Mesenteric fat pad (tissue), 1 donor: ENCODE data around the gene VENTX. TPM values are rescaled to one million over a fixed set of nuclear protein-coding genes. Genes with fewer than 3 reads are reported as not detected.
"Not testable (repeated sequence)": the region's sequence is repeated elsewhere in the genome, so short reads cannot be mapped to it uniquely, and the experiment has no call there.

Experiments
- DNase-seq: peaks from one replicate; pipeline ENCODE4 v3.0.0-alpha.2; 2020; ENCODE audit warnings: low spot score
- total RNA-seq: library from RNA; stranded (reverse); fragmentation: NEBNext Ultra II Directional; extraction: Animal tissue kit (Norgen Biotek cat#: 25700); gene quantifications from one replicate; pipeline ENCODE4 v1.2.1, GENCODE V29; 2021
- donor health status: DM: yes; HTN: yes; CAD: no.

The VENTX gene
- total RNA-seq, 1 donor from 2014 or later = 4.0 TPM

- DNase-seq = no peak
Measured at GRCh38 chr10:133214468-133215410, 22.9 kb upstream of the VENTX start.

- no peak for DNase-seq
Measured at GRCh38 chr10:133215586-133215985, 22.1 kb upstream of the VENTX start.

DNA sequence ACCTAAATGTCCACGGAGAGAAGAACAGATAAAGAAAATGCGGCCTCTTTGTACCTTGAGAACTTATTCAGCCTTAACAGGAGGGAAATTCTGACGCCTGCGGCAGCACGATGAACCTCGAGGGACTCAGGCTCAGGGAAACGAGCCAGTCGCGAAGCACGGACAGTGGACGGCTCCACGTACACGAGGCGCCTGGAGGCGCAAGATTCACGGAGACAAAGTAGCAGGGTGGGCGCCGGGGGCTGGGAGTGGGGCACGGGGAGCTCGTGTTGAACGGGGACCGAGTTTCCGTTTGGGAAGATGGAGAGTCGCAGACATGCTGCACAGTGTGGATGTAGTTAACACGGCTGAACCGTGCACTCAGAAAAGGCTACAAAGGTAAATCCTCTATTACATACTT lies 20.9 kb upstream of the VENTX start:
- DNase-seq = no peak

- no peak for DNase-seq
Measured at GRCh38 chr10:133217800-133218589, 19.7 kb upstream of the VENTX start.

- DNase-seq = no peak
Measured at GRCh38 chr10:133218891-133219290, 18.8 kb upstream of the VENTX start.

DNA sequence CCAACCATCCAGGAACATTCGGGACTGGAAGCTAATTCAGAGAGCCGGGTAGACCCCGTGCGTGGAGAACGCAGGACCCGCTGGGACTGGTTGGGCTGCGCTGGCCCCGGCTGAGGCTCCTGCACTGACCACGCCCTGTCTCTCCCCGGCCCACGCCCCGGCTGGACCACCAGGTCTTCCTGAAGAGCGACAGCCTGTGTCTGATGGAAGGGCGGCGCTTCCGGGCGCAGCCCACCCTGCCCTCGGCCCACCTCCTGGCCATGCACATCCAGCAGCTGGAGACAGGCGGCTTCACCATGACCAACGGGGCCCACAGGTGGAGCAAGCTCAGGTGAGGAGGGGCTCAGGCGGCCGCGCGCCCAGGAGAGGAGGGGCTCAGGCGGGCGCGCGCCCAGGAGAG lies 17.9 kb upstream of the VENTX start:
- no peak for DNase-seq

GRCh38 chr10:133221331-133221730 lies 16.3 kb upstream of the VENTX start:
- no peak for DNase-seq

DNA sequence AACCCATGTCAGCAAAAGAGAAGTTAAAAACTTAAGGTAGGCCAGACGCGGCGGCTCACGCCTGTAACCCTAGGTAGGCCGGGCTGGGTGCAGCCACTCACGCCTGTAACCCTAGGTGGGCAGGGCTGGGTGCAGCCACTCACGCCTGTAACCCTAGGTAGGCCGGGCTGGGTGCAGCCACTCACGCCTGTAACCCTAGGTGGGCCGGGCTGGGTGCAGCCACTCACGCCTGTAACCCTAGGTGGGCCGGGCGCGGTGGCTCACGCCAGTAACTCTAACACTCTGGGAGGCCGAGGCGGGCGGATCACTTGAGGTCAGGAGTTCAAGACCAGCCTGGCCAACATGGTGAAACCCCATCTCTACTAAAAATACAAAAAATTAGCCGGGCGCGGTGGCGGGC lies 15.9 kb upstream of the VENTX start:
- not testable (repeated sequence) for DNase-seq

DNA sequence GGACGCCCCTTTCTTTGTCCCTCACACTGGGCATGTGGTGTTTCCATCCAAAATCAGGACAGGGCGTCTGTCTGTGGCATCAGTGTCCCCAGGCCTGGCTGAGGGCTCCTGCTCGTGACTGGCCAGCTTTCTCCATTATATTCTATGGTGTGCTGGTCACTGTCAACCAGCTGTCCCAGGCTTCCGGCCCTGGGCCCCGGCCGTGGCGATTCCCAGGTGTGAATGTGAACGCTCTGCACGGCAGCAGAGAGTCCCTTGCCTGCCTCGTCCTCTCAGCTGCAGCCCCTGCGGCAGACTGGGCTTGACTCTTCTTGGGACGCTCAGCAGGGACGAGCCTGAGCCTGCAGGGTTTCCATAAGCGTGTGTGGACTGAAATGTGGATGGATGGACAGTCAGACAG lies 13.6 kb upstream of the VENTX start:
- no peak for DNase-seq

DNA sequence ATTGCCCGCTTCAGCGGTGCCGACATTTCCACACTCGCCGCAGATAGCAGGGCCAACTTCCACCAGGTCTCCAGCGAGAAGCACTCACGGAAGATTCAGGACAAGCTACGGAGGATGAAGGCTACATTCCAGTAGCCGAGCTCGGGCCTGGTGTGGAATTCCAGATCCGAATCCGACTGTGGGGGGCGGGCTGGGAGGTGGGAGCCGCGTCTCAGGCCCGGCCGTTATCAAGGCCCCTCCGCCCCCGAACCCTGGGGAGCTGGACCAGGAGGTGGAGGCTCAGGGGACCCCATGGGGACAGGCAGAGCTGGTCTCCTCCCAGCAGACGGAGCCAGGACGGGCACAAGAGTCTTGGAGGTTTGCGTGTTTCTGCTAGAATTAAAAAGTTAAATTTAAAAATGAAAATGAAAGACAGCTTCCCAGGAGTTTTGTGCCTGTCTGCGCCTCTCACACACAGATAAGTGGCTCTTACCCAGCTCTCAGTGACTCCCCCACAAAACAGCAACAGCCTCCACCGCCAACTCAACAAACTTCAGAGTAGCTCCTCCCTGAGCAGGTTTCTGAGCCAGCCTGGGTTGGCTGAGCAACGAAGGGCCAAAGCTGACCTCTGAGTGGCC lies 12.8 kb upstream of the VENTX start:
- no peak for DNase-seq

DNA sequence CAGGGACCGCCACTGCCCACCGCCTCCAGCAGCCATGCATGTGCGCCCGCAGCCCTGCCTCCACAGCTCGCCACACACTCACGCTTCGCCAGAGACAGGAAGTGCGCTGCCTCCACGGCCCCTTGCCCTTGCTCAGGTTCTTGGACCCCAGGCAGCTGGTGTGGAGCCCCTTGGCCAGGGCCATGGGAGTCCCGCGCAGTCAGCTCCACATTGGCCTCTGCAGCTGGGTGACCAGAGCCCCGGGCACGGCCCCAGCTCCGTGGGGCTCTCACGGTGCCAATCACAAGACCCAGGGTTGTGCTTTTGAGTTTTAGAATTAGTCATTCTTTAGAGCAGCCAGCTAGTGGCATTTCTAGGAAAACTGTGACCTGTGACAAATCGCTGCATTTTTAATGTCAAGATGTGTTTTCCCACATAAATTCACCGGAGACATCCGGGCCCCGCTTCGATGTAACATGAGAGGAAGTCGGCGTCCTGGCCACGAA lies 11.9 kb upstream of the VENTX start:
- DNase-seq = no peak

DNA sequence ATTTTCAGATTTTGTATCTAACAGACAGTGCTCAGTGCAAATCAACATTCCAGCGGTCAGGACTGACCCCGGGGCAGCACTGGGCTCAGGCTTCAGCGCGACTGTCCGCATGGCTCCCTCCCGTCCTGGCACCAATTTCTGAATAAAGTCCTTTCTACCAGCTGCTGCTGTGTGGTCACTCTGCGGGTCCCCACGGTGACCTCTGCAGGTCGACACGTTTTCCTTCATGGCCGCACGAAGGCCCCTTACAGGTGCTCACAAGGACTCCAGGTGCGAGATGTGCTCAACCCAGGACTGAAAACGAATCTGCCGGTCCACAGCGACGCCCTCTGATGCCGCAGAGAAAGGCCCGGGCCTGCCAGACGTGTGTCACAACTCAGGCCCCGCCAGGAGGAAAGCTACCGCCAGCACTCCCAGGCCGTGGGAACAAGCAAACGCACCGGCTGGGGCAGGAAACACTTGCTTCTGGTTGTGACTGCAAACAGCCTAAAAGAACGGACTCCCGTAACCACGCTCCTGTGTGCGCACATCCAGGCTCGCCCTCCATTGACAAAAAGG lies 11.3 kb upstream of the VENTX start:
- DNase-seq = no peak

DNA sequence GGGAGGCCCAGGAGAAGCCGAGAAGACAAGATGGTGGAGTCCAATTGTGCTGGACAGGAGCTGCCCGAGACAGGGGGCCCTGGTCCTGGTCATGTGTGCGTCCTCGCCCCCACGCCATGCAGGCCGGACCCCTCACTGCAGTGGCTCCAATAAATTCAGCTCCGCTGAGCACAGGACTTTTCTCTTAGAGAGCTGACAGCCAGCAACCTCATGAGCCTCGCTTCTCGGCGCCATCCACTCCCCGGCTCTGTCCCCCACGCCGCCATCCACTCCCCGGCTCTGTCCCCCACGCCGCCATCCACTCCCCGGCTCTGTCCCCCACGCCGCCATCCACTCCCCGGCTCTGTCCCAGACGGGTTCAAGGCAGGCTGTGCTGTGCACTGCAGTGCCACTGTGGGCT lies 10.4 kb upstream of the VENTX start:
- no peak for DNase-seq

DNA sequence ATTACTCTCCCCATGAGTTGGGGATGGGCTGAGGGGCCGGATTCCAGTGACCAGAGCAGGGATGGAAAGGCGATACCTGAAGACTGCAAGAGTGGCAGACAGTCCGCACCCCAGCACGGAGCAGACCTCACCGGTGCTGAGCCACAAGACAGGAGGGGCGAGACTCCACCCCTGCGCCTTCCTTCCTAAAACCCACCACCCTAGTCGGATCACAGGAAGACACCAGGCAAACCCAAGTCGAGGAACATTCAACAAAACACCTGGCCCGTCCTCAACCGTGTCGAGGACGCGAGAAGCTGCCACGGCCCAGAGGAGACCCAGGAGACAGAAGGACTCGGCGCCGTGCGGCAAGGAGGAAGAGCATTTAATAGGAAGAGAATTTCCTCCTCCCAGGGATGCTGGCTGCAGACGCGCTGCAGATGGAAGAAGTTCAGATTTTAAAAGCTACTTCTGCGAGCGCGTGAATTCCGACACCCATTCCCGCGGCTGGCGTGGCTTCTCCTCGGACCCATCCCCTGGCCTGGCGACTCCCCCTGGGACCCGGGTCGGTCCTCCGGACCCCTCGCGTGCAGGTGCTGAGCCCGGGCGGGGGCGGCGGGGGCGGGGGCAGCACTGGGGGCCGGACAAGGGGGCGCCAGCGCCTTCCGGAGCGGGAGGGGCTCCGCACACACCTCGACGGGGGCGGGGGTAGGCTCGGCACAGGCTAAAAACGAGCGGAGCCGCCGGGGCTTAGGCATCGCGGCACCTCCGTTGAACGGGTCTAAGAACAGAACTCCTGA lies 8.2 kb upstream of the VENTX start:
- DNase-seq = no peak

DNA sequence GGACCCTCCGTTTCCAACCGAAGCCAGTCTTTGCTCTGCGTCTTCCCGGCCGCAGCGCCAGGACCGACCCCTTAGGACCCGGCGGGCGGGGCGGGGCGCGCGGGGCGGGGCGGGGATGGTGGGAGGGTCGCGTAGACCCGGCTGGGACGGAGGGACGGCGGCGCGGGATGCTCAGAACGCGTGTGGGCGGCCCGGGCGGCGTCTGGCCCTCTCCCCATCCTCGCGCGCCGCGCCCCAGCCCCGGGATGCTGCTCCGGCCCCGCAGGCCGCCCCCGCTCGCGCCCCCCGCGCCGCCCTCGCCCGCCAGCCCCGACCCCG lies 7.7 kb upstream of the VENTX start, which contains the start of gene UTF1:
Gene UTF1, plus strand, starts transcription at position 174 of the 318 bp plus-strand sequence. Its CDS starts 72 bp downstream, at position 246.
- DNase-seq = no peak

- no peak for DNase-seq
Measured at GRCh38 chr10:133230387-133231195, 7.1 kb upstream of the VENTX start.

DNA sequence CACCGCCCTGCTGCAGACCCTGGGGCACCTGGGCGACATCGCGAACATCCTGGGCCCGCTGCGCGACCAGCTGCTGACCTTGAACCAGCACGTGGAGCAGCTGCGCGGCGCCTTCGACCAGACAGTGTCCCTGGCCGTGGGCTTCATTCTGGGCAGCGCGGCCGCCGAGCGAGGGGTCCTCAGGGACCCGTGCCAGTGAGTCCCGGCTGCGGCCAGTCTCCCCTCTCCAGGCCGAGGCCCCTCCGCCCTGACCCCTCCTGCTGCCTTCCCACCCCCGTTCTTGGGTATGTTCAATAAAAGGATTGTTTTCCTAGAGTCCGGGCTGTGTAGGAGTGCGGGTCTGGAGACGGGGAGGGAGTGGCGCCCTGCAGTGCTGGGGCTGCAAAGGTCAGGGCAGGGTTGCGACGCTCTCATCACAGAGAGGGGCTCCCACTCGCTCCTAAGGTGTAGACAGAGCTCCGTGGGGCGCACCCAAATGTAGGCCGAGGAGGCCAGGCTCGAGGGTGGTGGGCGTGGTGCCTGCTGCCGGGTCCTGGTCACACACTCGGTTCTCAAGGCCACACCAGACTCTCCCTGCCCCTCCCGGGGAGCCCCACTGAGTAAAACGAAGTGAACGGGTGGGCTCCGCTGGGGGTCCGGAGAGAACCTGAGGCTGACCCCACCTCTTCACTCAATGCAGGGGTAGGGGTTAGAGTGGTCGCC lies 6.3 kb upstream of the VENTX start:
- DNase-seq = no peak

DNA sequence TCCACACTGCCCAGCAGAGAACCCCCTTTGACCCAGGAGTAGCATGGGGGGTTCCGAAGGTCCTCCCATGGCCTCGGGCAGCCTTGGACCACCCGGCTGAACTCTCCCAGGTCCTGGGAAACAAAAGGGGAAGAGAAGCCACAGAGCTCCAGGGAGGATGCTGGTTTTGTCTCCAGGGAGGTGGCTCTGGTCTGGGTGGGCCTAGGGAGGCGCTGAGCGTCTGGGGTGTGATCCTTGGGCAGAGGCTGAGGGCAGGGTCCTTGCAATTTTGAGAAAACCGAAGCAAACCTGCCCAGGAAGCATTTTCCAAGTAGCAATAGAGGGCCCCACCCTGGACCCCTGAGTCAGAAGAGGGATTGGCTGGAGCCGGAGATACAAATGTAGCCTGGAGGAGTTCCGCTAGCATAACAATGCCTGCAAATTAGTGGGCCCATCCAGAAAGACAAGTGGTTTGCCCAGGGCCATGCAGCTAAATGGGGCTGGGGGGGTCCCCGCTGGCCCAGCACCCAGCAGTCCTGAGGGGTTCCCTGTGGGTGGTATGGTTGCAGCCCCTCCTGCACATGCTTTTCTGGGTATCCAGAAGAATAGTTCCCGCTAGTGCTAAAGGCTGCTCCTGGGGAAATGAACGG lies 5.6 kb upstream of the VENTX start:
- DNase-seq = no peak

GRCh38 chr10:133234796-133235195 lies 2.9 kb upstream of the VENTX start:
- DNase-seq = not testable (repeated sequence)
